BJ (cell line): ENCODE data around the gene AKT2. TPM values are rescaled to one million over a fixed set of nuclear protein-coding genes. Genes with fewer than 3 reads are reported as not detected.

Experiments used
- CTCF ChIA-PET: fragments of 350-600 bp; formaldehyde crosslinking; extraction: SDS; loops from one replicate; lab custom pipeline; 2021; ENCODE audit warnings: antibody characterized with exemption, inconsistent platforms; lab: Yijun Ruan, JAX
- POLR2A ChIA-PET: fragments of 300-600 bp; sonication (Branson Sonifier 250); formaldehyde crosslinking; extraction: SDS; loops from one replicate; lab custom pipeline; 2021; ENCODE audit warnings: antibody characterized with exemption; lab: Charles Lee
- DNase-seq: peaks from one replicate; pipeline ENCODE4 v3.0.0-alpha.2; 2011; ENCODE audit warnings: low read depth
- H3K27me3 ChIP-seq: 2 replicates; pipeline ENCODE4 v1.6.0; 2011; ENCODE audit warnings: low read length; ENCODE audit not compliant: control insufficient read depth, insufficient read depth
- H3K36me3 ChIP-seq: 2 replicates; pipeline ENCODE4 v1.5.1; 2011; ENCODE audit warnings: low read length; ENCODE audit not compliant: control insufficient read depth, insufficient read depth
- H3K4me3 ChIP-seq: 2 replicates; pipeline ENCODE4 v1.5.1; 2011; ENCODE audit warnings: low read depth, mild to moderate bottlenecking, control low read depth, low read length
- CTCF ChIP-seq: IDR thresholded peaks from 2 replicates; pipeline ENCODE4 v1.5.1; 2011; ENCODE audit warnings: low read depth, mild to moderate bottlenecking, control low read depth, inconsistent platforms, low read length, moderate library complexity; ENCODE audit not compliant: insufficient read depth
- polyA plus RNA-seq: library from polyadenylated mRNA; depleted of rRNA; stranded (reverse); fragments of >200 nt; gene quantifications from 2 replicates; pipeline ENCODE4 v1.2.3, GENCODE V29; 2011

The AKT2 gene
- polyA plus RNA-seq, 1 experiment, result 162 TPM

GRCh38 chr19:40279761-40280607 lies 5.2 kb downstream of the AKT2 start:
- Histone ChIP-seq H3K36me3 (0 out of 2 replicates have a peak, but pooled peaks cover 2% of the 10 kb centered on the region), H3K4me3 (no peak overlapping the region), H3K27me3 (no peaks in the 10 kb centered on the region)
- POLR2A ChIA-PET, result no interaction called here
- no peak for DNase-seq
- TF ChIP-seq CTCF, result no peak
- CTCF ChIA-PET, result interaction anchor here (0.9 to 1.7 kb wide), 3 partner anchors 13 to 354 kb away, joined by 3 to 5 read pairs (median 4); no protein-coding TSS in a partner anchor

- Histone ChIP-seq H3K36me3 (0 out of 2 replicates have a peak, but pooled peaks cover 2% of the 10 kb centered on the region), H3K27me3 (no peaks in the 10 kb centered on the region), H3K4me3 (peak overlapping the region; percentile 23)
- CTCF ChIA-PET, result interaction anchor here (0.9 to 1.7 kb wide), 5 partner anchors 14 to 355 kb away, joined by 3 to 8 read pairs (median 4); partner anchors contain the start of gene TTC9B
- DNase-seq, result no peak
- POLR2A ChIA-PET, result interaction anchor here (0.7 kb wide), 1 partner anchor 499 kb away, joined by 11 read pairs; no protein-coding TSS in a partner anchor
- peak; percentile 29; the same call in 1 of the 2 replicates for TF ChIP-seq CTCF
Observed at GRCh38 chr19:40279120-40279551, 6.0 kb downstream of the AKT2 start.

- POLR2A ChIA-PET, result no interaction called here
- DNase-seq, result no peak
- Histone ChIP-seq H3K36me3 (0 out of 2 replicates have a peak, but pooled peaks cover 2% of the 10 kb centered on the region), H3K4me3 (peak overlapping the region; percentile 23), H3K27me3 (no peaks in the 10 kb centered on the region)
- TF ChIP-seq CTCF, result no peak
- CTCF ChIA-PET, result interaction anchor here (0.8 to 1.7 kb wide), 6 partner anchors 15 to 356 kb away, joined by 3 to 8 read pairs (median 4); partner anchors contain the start of gene TTC9B
Observed at GRCh38 chr19:40278361-40279035, 6.6 kb downstream of the AKT2 start.

DNA sequence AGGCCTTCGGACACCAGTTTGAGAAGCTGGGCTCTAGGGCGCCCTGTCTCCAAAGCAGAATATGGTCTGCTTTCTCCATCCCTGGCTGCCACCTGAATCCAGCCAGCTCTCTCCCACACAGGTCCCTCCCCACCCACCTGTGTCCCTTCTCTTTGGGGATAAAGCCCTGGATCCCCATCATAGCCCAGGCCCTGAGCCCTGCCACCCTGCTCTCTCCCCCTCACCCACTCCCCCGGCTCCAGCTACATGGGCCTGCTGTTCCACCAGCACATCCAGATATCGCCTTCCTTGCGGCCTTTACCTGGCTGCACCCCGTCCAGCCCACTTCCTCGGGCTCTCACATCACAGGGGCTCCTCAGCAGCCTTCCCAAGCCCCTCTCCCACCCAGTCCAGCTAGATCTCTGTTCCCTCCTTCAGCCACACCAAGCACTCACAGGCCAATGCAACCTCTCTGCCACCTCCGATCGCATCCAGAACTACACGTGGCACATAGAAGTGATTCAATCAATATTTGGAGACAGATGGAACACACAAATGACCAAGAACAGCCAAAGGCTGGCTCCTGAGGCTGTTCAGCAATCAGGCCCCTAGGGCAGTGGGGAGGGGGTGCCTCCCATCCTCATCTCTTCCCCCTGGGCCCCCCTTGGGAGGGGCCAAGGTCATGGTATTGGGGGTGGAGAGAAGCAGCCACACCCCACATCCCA lies 7.6 kb downstream of the AKT2 start:
- TF ChIP-seq CTCF, result no peak
- no peak for DNase-seq
- Histone ChIP-seq H3K36me3 (peaks cover 2% of the 10 kb centered on the region; the same call in 1 of the 2 replicates), H3K27me3 (no peaks in the 10 kb centered on the region), H3K4me3 (no peak overlapping the region)
- CTCF ChIA-PET, result interaction anchor here (0.5 to 1.6 kb wide), 2 partner anchors 27 to 286 kb away, joined by 3 to 8 read pairs; no protein-coding TSS in a partner anchor
- POLR2A ChIA-PET, result no interaction called here
